DOHH2 (cell line): Measurements from ENCODE around the gene KRT14.
"Not testable (repeated sequence)": the region's sequence is repeated elsewhere in the genome, so short reads cannot be mapped to it uniquely, and the experiment has no call there.

Experiments used
- EZH2phosphoT487 ChIP-seq: fragments of 200-600 bp; sonication (generic); IDR thresholded peaks from 2 replicates; pipeline ENCODE4 v1.6.1; 2017; ENCODE audit warnings: borderline replicate concordance, mild to moderate bottlenecking, antibody characterized with exemption, low read length, moderate library complexity, mixed read lengths
- TF ChIP-seq, protein P1 (sequence below): fragments of 200-600 bp; sonication (generic); IDR thresholded peaks from one replicate; pipeline ENCODE4 v1.5.1; 2014; ENCODE audit warnings: antibody characterized with exemption, mild to moderate bottlenecking, low read depth, low read length; ENCODE audit not compliant: poor library complexity, severe bottlenecking

DNA sequence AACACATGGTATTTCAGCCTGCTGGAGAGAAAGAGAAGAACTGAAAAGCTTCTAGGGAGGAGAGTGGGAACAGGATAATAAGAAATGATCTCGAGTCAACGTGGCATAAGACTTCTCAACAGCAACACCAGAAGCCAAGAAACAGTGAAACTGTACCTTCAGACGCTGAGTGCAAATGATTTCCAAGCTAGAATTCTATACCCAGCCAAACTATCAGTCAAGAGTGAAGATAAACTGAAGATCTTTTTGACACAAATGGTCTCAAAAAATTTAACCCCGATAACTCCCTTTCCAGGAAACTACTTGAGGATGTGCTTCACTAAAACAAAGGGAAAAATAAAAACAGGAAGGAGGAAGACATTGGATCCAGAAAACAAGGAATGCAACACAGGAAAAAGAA, 20.2 kb upstream of the KRT14 start:
- TF ChIP-seq, protein P1, sequence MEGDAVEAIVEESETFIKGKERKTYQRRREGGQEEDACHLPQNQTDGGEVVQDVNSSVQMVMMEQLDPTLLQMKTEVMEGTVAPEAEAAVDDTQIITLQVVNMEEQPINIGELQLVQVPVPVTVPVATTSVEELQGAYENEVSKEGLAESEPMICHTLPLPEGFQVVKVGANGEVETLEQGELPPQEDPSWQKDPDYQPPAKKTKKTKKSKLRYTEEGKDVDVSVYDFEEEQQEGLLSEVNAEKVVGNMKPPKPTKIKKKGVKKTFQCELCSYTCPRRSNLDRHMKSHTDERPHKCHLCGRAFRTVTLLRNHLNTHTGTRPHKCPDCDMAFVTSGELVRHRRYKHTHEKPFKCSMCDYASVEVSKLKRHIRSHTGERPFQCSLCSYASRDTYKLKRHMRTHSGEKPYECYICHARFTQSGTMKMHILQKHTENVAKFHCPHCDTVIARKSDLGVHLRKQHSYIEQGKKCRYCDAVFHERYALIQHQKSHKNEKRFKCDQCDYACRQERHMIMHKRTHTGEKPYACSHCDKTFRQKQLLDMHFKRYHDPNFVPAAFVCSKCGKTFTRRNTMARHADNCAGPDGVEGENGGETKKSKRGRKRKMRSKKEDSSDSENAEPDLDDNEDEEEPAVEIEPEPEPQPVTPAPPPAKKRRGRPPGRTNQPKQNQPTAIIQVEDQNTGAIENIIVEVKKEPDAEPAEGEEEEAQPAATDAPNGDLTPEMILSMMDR: not testable (repeated sequence)
- not testable (repeated sequence) for TF ChIP-seq EZH2phosphoT487
